Measurements from ENCODE around the gene SSX2IP. TPM values are rescaled to one million over a fixed set of nuclear protein-coding genes. Genes with fewer than 3 reads are reported as not detected.
A peak's percentile ranks its signal among the peaks of the same experiment; 100 is the strongest.

SSX2IP gene
- total and polyA plus RNA-seq, 2 donors (not counting 1 experiment from before 2014, with no cell fraction given): 13.8 to 41.5 TPM

DNA sequence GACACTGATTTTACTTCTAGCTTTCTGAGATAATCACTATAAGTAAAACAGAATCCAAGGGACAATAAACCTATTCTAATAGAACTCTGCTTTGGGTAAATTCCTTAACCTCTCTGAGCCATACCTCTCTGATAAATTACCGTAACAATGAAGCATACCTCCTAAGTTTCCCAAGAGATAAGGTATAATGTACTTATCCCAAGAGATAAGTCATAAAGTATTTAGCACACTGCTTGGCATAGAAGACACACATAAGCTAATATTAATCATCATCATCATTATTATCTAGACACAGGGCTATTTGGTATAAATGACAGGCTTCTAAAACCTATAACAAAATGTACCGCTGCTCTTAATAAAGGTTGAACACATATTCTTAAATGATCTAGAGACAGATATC is 16.2 kb downstream of the SSX2IP start:
- H4K20me1 ChIP-seq (ENCODE audit: control insufficient read depth, extremely low read depth, insufficient read depth, low read length): no peaks in the 10 kb centered on the region
- H3K4me1 ChIP-seq (ENCODE audit: control insufficient read depth, extremely low read depth, insufficient read depth, low read length): no peaks in the 10 kb centered on the region
- no peak overlapping the region for H3K9ac ChIP-seq (ENCODE audit: insufficient read depth, low read length)
- TF ChIP-seq CTCF (conservative IDR thresholded peaks at IDR 0.05 in 1 of 2, IDR thresholded peaks at IDR 0.05 in 1 of 2; ENCODE audit: low read depth in 1 of 2, low read length in 2 of 2) (no peak), EZH2 (IDR thresholded peaks at IDR 0.05; ENCODE audit: low read length, missing control alignments) (no peak)
- no peaks in the 10 kb centered on the region for H3K9me3 ChIP-seq (ENCODE audit: control insufficient read depth, insufficient read depth, low read depth, low read length)
- H3K36me3 ChIP-seq (ENCODE audit: control insufficient read depth, insufficient read depth, low read length): no peaks in the 10 kb centered on the region
- H3K4me3 ChIP-seq (replicated peaks in 1 of 4; ENCODE audit: control extremely low read depth in 1 of 4, insufficient read depth in 1 of 4, low read depth in 3 of 4, low read length in 4 of 4): no peak overlapping the region
- DNase-seq (ENCODE audit: low read depth in 2 of 2): no peak
- H3K27me3 ChIP-seq (ENCODE audit: control insufficient read depth, insufficient read depth, low read length): no peaks in the 10 kb centered on the region
- peaks cover 31% of the 10 kb centered on the region for H3K79me2 ChIP-seq (ENCODE audit: control insufficient read depth, insufficient read depth, low read length)
- H3K4me2 ChIP-seq (ENCODE audit: extremely low read depth, insufficient read depth, low read length): no peak overlapping the region
- H3K27ac ChIP-seq (ENCODE audit: insufficient read depth, low read length): no peak overlapping the region
- H2AFZ ChIP-seq (ENCODE audit: low read length): no peak overlapping the region

- Histone ChIP-seq H3K4me2 (ENCODE audit: extremely low read depth, insufficient read depth, low read length) (no peak overlapping the region), H2AFZ (ENCODE audit: low read length) (no peak overlapping the region)
Observed at GRCh38 chr1:84672080-84672854, 18.0 kb downstream of the SSX2IP start.

GRCh38 chr1:84669831-84670230 is 20.4 kb downstream of the SSX2IP start:
- DNase-seq (ENCODE audit: low read depth in 2 of 2): peak in 1 of 2 donors; percentile 61
- peaks cover 14% of the 10 kb centered on the region for H3K79me2 ChIP-seq (ENCODE audit: control insufficient read depth, insufficient read depth, low read length)
- no peaks in the 10 kb centered on the region for H4K20me1 ChIP-seq (ENCODE audit: control insufficient read depth, extremely low read depth, insufficient read depth, low read length)
- H3K9me3 ChIP-seq (ENCODE audit: control insufficient read depth, insufficient read depth, low read depth, low read length): no peaks in the 10 kb centered on the region
- H3K4me2 ChIP-seq (ENCODE audit: extremely low read depth, insufficient read depth, low read length): no peak overlapping the region
- no peaks in the 10 kb centered on the region for H3K4me1 ChIP-seq (ENCODE audit: control insufficient read depth, extremely low read depth, insufficient read depth, low read length)
- H3K36me3 ChIP-seq (ENCODE audit: control insufficient read depth, insufficient read depth, low read length): no peaks in the 10 kb centered on the region
- H2AFZ ChIP-seq (ENCODE audit: low read length): no peak overlapping the region
- H3K9ac ChIP-seq (ENCODE audit: insufficient read depth, low read length): no peak overlapping the region
- no peak overlapping the region for H3K4me3 ChIP-seq (replicated peaks in 1 of 4; ENCODE audit: control extremely low read depth in 1 of 4, insufficient read depth in 1 of 4, low read depth in 3 of 4, low read length in 4 of 4)
- H3K27me3 ChIP-seq (ENCODE audit: control insufficient read depth, insufficient read depth, low read length): no peaks in the 10 kb centered on the region
- TF ChIP-seq EZH2 (IDR thresholded peaks at IDR 0.05; ENCODE audit: low read length, missing control alignments) (no peak), CTCF (conservative IDR thresholded peaks at IDR 0.05 in 1 of 2, IDR thresholded peaks at IDR 0.05 in 1 of 2; ENCODE audit: low read depth in 1 of 2, low read length in 2 of 2) (no peak)
- H3K27ac ChIP-seq (ENCODE audit: insufficient read depth, low read length): no peak overlapping the region

More at GRCh38 chr1:84672080-84672854, 18.0 kb downstream of the SSX2IP start:
- Histone ChIP-seq H3K27me3 (ENCODE audit: control insufficient read depth, insufficient read depth, low read length) (no peaks in the 10 kb centered on the region), H4K20me1 (ENCODE audit: control insufficient read depth, extremely low read depth, insufficient read depth, low read length) (no peaks in the 10 kb centered on the region), H3K4me3 (replicated peaks in 1 of 4; ENCODE audit: control extremely low read depth in 1 of 4, insufficient read depth in 1 of 4, low read depth in 3 of 4, low read length in 4 of 4) (no peak overlapping the region), H3K27ac (ENCODE audit: insufficient read depth, low read length) (no peak overlapping the region), H3K9me3 (ENCODE audit: control insufficient read depth, insufficient read depth, low read depth, low read length) (no peaks in the 10 kb centered on the region), H3K4me1 (ENCODE audit: control insufficient read depth, extremely low read depth, insufficient read depth, low read length) (no peaks in the 10 kb centered on the region), H3K36me3 (ENCODE audit: control insufficient read depth, insufficient read depth, low read length) (no peaks in the 10 kb centered on the region), H3K79me2 (ENCODE audit: control insufficient read depth, insufficient read depth, low read length) (peaks cover 25% of the 10 kb centered on the region), H3K9ac (ENCODE audit: insufficient read depth, low read length) (no peak overlapping the region)
- DNase-seq (ENCODE audit: low read depth in 2 of 2): peak in 1 of 2 donors; percentile 42
- TF ChIP-seq CTCF (conservative IDR thresholded peaks at IDR 0.05 in 1 of 2, IDR thresholded peaks at IDR 0.05 in 1 of 2; ENCODE audit: low read depth in 1 of 2, low read length in 2 of 2): no peak
- TF ChIP-seq EZH2 (IDR thresholded peaks at IDR 0.05; ENCODE audit: low read length, missing control alignments): no peak

Measured in fibroblast of lung (primary cell).